ENCODE data around the gene CD82.

GRCh38 chr11:44527476-44527875 lies 38.0 kb upstream of the CD82 start:
- TF ChIP-seq EZH2 (IDR thresholded peaks at IDR 0.05; ENCODE audit: borderline replicate concordance, insufficient read depth, low read depth, low read length, poor library complexity, severe bottlenecking), result no peak
- no peak for TF ChIP-seq CTCF (IDR thresholded peaks at IDR 0.05)
